Stimulated activated CD8-positive, alpha-beta memory T cell treated with anti-CD3 and anti-CD28 coated beads, Interleukin-12 subunit alpha, Interleukin-12 subunit beta, amount 100 ng/mL, for 4 hours (primary cell): ENCODE measurements around the gene ABHD12B.
"Not testable (repeated sequence)": the region's sequence is repeated elsewhere in the genome, so short reads cannot be mapped to it uniquely, and the experiment has no call there.

Experiments used
- DNase-seq: peaks from one replicate; pipeline ENCODE4 v3.0.0-alpha.2; 2020; ENCODE audit warnings: low read depth

The ABHD12B gene

GRCh38 chr14:50936016-50936340 lies 64.1 kb downstream of the ABHD12B start:
- DNase-seq = no peak

- no peak for DNase-seq
These were observed 65.0 kb downstream of the ABHD12B start for GRCh38 chr14:50936882-50937281.

GRCh38 chr14:50937325-50937724 lies 65.5 kb downstream of the ABHD12B start:
- no peak for DNase-seq

GRCh38 chr14:50937800-50938199 lies 65.9 kb downstream of the ABHD12B start:
- DNase-seq = no peak

GRCh38 chr14:50941151-50941550 lies 69.3 kb downstream of the ABHD12B start:
- no peak for DNase-seq

GRCh38 chr14:50941638-50942037 lies 69.8 kb downstream of the ABHD12B start:
- DNase-seq = not testable (repeated sequence)

GRCh38 chr14:50943261-50943942 lies 71.5 kb downstream of the ABHD12B start:
- no peak for DNase-seq

GRCh38 chr14:50943943-50944646 lies 72.2 kb downstream of the ABHD12B start, which contains the start of gene PYGL:
TSS of gene PYGL (minus strand) at chr14:50944483. CDS start at chr14:50944403, 80 bp downstream.
- DNase-seq = no peak

GRCh38 chr14:50944647-50945413 lies 73.0 kb downstream of the ABHD12B start:
- DNase-seq = no peak

- DNase-seq = no peak
These were observed 74.5 kb downstream of the ABHD12B start for GRCh38 chr14:50946234-50946935.

- DNase-seq = no peak
These were observed 75.6 kb downstream of the ABHD12B start for GRCh38 chr14:50947446-50947845.

GRCh38 chr14:50948205-50948604 lies 76.4 kb downstream of the ABHD12B start:
- no peak for DNase-seq

GRCh38 chr14:50951032-50951431 lies 79.2 kb downstream of the ABHD12B start:
- no peak for DNase-seq

- no peak for DNase-seq
These were observed 81.6 kb downstream of the ABHD12B start for GRCh38 chr14:50953502-50953901.
